HG03175 (cell line): ENCODE results near the gene STAMBPL1.
"Not testable (repeated sequence)": the region's sequence is repeated elsewhere in the genome, so short reads cannot be mapped to it uniquely, and the experiment has no call there.

Experiments used
- ATAC-seq: cut with Tn5 transposase; IDR thresholded peaks from one replicate; pipeline ENCODE4 v1.9.1; 2021; ENCODE audit warnings: mild to moderate bottlenecking, moderate library complexity; ENCODE audit not compliant: unreplicated experiment

STAMBPL1 gene

DNA sequence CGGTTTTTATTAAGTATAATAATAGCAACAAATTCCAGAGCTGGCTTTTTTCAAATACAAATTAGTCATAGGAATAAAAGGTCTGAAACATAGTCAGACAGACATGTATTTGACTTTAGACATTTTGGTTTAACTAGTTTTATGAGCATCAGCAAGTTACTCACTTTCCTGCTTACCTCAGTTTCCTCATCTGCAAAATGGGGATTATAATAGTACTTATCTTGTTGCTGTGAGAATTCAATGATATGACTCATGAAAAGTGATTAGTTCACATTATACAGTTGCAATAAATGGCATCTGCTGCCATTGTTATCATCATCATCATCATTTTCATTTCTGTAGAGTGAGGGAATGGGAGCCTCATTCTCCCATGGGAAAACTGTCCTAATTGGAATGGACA is 39.0 kb downstream of the STAMBPL1 start:
- no peak for ATAC-seq

DNA sequence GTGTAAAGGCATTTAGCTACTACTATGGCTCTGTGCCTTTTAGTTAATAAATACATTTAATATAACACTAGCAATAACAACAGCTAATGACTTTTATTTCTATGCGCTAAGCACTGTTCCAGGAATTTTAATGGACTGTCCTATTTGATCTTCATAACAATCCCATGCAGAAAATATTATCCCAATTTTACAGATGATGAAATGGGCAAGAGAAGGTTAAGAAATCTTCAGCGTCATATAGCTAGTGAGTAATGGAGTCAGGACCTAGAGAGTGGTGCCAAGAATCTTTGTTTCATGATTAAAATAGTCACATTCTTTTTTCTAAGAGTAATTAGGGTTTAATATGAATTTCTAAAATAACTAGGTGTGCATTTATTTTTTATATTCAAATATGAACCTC is 40.2 kb downstream of the STAMBPL1 start:
- ATAC-seq: no peak

DNA sequence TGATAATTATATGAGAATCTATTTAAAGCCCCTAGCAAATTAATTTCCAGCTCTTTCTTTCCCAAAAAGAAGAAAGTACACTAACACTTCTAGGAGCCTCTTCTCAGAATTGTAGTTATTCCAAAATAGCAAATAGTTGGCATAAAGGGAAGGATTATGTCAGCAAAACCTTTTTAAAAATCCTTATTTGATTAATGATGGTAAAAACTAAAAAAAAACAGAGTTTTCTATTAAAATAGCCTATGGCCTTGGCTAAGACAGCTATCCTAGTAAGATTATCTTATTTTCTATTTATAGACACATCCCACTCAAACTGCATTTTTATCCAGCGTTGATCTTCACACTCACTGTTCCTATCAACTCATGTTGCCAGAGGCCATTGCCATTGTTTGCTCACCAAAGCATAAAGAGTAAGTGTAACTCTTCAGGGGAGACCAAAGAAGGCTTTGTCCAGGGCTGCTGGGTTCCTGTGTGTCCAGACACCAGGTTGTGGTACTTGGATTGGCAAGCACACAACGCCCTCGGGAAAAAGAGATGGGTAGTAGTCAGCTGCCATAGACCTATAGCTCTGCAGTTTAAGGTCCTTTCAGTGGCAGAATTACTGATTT is 41.0 kb downstream of the STAMBPL1 start:
- no peak for ATAC-seq

DNA sequence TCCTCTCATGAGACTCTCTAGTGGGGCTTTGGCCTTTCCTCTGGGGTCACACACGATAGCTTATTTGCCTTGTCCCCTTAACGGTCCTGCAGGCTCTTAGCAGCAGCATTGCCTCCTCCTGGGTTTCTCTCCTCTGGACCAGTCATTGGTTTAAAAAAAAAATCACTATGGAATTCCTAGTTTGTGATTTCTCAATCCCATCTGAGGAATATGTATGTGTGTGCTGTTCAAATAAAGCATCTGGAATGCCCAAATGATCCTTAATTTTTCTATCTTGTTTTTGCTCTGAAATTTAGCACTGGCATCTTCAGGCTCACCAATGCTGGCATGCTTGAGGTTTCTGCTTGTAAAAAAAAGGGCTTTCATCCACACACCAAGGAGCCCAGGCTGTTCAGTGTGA is 42.0 kb downstream of the STAMBPL1 start:
- no peak for ATAC-seq

DNA sequence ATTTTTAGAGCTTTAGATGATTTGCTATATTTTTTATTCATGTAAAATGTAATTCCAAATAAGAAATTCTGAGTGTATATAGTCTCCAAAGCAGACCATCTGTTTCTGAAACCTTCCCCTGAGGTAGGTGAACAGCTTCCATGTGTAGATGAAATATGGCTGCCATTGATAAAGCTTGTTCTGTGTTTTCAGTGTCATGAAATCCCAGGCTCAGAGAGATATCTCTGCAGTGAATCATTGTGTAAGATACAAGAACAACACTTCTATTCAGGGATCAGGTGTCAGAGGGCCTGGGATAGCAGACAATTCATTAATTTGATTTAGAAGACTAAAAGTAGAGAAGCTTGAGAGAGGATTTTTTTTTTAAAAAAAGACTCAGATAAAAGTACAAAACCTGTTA is 43.5 kb downstream of the STAMBPL1 start:
- no peak for ATAC-seq

DNA sequence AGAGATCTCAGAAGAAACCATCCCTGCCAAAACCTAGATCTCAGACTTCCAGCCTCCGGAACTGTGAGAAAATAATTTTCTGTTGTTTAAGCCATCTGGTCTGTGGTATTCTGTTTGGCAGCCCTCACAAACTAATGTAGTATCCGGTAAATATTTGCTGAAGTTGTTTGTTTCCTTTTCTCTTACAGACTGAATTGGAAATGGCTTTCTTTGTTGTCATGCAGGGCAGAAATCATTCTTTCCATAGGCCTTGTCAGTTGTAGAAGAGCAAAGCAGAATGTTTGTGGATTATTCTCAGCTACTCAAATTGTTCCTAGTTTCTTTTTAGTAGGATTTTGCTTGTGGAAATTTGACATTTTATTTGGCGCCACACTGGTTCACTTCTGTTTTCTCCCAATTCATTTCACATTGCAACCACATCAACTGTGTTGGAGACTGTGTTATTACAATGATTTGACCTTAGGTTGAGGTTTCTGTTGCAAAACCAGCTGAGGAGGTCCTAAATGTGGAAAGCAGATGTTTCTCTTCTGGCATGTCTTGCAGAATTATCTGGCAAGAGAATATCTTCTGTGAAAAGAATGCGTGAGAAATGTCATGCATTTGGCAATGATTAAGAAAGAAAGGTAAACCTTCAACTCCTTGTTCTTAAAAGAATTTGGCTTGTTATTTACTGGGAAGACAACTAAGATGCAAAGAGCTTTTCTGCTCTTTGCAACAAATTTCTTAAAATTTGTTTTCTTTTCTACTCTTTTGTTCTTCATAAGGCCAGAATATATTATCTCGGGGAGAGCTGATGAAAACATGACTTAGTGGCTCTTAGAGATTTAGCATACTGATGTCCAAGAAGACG is 46.7 kb downstream of the STAMBPL1 start:
- ATAC-seq: no peak

DNA sequence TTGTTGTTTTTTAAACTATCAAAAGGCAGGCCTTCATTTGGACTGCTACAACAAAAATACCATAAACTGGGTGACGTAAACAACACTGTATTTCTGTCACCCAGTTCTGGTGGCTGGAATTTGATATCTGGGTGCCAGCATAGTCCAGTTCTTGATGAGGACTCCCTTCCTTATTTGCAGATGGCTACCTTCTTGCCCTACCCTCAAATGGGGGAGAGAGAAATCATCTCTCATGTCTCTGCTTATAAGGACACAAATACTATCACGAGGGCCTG is 47.3 kb downstream of the STAMBPL1 start:
- ATAC-seq: no peak

DNA sequence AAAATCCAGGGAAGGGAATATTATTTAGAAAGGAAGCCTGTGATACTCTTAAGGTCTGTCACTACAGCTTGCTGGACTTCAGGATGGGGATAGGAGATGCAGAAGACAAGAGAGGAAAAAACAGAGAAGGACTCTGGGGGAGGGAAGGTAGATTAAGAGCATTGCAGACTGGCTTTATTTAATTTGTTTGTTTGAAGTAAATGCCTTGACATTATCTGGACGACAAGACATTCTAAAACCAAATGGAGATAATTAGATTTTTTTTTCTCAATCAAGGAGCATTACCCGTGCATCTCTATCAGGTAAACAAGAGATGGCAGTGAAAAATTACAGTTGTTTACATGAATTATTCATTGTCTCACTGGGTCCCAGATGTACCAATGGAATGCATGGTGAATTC is 48.2 kb downstream of the STAMBPL1 start:
- no peak for ATAC-seq

DNA sequence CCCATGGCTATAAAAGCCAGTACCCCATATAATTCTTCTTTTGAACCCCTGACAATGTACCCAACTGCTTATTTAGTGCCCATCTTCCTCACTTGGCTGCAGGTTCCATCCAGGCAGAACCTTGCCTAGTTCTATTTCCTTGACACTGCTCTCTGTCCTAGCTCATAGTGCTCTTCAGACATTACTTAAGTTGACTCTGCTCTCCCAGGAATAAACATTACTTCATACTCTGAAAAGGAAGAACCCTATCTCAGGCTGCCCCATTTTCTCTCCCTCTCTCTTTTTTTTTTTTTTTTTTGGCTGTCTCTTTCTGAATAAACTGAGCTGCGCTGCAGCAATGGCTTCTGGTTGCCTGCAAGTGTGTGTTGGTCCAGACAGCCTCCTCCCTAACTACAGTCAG is 51.5 kb downstream of the STAMBPL1 start:
- no peak for ATAC-seq

DNA sequence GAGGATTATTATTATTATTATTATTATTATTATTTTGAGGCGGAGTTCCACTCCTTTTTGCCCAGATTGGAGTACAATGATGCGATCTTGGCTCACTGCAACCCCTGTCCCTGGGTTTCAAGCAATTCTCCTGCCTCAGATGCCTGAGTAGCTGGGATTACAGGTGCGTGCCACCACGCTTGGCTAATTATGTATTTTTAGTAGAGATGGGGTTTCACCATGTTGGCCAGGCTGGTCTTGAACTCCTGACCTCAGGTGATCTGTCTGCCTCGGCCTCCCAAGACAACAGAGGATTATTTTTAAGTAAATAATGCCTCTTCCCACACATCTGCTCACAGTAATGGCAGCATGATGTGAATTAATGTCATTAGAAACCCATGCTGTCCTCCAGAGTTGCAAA is 52.0 kb downstream of the STAMBPL1 start:
- ATAC-seq: not testable (repeated sequence)

DNA sequence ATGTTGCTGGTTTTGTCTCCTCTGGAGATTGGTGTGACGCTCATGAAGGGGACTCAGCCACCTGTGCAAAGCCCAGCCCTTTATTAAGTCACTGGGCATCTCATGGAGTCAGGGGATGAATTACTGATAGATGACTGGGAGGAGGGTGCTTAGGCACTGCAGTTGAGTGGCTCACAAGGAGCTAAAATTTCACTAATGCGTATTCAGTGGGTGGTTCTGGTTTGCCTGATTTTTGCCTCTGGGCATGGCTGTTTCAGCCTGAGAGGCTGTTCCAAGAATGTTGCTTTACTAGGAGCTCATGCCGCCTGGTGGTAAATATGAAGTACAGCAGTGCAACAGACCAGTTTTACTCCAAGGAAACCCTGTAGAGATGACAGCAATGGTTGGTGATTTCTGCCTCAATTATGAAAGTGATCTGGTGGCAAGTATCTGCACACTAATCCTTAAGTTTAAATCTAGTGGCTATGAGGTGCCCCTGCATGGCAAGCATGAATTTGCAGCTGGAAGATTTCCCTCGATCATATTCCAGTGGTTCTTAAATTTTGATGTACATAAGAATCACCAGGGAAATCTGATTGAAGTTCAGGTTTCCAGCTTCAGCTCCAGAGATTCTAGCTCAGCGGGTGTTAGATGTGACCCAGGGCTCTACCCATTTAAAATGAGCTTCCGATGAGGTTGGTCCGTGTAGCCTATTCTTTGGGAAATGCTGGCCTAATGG is 52.7 kb downstream of the STAMBPL1 start:
- peak; percentile 61 for ATAC-seq

DNA sequence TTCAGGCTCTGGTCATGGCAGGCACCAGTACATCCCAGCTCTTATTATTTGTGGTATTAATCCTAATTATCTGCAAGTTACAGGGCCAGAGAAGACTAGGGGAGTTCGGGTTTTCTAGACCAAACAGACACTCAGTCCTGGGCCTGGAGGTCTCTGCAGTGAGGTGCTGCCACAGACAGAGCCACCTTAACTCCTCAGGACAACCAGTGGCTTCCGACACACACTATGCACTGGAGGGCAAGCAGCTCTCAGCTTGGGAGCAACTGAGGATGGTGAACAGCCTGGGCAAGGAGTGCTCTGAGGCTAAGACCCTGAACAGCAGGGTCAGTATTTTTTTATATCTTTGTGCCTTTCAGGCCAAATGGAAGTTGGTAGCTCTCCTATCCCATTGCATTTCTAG is 53.5 kb downstream of the STAMBPL1 start:
- no peak for ATAC-seq

DNA sequence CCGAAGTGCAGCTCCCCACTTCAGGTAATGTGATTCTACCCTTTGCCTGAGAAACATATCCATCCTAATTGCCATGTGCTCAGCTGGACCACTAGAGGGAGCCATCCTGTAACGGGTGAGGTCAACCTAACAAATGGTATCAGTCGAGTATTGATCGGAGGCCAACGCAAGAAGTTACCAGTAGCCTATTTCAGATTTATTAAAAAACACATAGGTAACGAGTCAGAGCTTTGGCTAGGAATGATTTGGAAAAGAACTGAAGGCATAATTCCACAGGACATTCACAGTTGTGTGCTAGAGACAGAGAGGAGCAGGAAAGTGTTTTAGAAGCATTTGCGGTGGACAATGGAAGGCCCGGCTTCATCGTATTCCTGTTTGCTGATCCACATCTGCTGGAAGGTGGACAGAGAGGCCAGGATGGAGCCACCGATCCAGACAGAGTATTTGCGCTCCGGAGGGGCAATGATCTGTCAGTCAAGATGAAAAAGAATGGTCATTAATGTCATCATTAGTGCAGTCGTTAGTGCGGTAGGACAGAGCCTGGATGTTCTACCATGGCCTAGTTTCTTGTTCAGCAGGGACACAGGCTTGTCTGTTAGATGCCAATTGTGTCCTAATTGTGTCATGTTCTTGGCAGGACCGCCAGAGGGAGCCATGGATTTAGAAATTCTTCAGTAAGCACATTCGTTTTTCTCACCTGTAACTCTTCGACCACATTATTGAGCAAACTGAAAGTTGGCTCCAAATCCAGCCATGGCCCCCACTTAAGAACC is 55.0 kb downstream of the STAMBPL1 start:
- ATAC-seq: peak; percentile 52

DNA sequence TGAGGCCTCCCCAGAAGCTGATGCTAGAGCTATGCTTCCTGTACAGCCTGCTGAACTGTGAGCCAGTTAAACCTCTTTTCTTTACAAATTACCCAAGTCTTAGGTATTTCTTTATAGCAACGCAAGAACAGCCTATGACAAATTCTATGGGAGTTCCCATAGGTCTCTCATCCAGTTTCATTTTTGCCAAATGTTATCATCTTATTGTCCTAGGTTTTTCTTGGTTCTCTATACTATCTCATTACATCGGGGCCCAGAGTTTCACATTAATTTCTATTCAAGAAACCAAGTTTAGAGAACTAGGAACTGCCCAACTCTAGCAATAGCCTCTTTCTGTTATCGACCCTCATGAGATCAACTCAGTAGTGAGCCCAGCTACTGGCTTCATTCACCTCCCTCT is 56.6 kb downstream of the STAMBPL1 start:
- no peak for ATAC-seq

DNA sequence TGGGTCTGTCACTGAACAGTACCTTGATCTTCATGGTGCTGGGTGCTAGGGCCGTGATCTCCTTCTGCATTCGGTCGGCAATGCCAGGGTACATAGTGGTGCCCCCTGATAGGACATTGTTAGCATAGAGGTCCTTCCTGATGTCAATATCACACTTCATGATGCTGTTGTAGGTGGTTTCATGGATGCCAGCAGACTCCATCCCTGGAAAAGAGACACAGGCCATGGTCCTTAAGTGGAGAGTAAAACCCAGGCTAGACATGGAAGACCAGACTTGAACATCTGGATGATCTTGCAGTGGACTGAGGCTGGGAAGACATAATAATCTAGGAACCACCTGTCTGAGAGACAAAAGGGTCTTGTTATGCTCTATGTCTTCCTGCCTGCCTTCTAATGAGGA is 58.0 kb downstream of the STAMBPL1 start:
- ATAC-seq: no peak

DNA sequence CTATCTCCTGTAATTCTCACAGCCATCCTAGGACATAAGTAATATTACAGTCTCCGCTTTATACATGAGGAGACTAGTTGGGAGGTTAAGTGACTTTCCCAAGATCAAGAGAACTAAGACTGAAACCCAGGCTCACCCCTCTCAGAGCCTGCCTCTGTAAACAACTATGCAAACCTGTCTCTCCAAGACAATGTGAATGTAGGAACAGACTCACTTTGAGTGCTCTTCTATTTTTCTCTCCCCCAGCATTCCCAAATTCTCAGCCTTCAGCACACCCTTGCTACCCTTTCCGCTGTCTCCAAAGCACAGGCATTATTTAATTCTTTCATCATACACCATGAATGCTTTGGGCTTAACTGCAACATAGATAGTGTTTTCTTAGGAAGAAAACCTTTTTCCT is 58.9 kb downstream of the STAMBPL1 start:
- ATAC-seq: no peak

DNA sequence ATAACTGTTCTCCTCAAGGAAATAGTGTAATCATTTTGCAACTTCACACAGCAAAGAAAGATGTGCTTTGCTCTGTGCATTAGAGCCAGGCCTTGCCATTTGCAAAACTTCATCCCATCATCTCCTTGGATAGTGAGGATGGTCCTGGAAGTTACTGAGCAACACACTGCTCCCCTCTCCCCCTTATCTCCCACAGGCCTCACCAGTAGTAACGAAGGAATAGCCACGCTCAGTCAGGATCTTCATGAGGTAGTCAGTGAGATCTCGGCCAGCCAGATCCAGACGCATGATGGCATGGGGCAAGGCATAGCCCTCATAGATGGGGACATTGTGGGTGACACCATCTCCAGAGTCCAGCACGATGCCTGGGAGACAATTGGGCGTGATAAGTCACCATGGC is 61.0 kb downstream of the STAMBPL1 start:
- ATAC-seq: no peak

DNA sequence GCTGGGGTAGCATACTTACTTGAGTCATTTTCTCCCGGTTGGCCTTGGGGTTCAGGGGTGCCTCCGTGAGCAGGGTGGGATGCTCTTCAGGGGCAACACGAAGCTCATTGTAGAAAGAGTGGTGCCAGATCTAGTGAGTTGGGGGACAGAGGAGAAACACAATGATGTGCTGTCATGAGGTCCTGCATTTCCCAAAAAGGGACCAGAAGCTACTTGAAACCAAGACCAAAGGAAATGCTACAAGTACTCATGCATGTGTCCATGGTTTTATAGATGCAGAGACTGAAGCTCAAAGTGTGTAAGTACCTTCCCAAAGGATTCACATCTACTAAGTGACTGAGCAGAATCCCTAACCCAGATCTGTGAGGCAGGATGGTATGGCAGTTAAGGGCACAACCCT is 63.7 kb downstream of the STAMBPL1 start:
- no peak for ATAC-seq

DNA sequence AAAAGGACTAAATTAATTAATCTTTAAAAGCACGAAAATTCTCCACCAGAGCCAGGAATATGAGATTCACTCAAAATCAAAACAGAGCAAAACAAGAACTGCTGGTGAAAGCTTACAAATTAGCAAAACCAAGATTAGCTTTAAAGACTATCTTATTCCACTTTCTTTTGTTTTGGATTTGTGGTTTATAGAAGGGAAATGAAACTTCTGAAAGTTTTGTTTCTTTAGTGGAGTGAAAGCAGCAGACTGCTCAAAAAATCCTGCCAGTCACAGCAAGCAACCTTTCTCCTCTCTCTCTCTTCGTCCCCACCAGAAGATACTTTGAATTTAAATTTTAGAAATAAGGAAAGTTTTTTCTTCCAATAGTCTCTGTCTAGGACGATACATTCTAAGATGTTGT is 64.8 kb downstream of the STAMBPL1 start:
- peak; percentile 47 for ATAC-seq

DNA sequence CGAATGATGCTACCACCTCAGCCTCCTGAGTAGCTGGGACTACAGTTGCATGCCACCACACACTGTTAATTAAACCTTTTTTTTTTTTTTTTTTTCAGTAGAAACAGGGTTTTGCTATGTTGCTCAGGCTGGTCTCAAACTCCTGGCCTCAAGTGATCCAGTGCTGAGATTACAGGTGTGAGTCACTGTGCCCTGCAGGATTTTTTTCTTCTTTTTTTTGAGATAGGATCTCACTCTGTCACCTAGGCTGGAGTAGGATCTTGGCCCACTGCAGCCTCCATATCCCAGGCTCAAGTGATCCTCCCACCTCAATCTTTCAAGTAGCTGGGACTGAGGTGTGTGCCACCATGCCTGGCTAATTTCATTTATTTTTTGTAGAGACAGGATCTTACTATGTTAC is 66.2 kb downstream of the STAMBPL1 start:
- no peak for ATAC-seq

DNA sequence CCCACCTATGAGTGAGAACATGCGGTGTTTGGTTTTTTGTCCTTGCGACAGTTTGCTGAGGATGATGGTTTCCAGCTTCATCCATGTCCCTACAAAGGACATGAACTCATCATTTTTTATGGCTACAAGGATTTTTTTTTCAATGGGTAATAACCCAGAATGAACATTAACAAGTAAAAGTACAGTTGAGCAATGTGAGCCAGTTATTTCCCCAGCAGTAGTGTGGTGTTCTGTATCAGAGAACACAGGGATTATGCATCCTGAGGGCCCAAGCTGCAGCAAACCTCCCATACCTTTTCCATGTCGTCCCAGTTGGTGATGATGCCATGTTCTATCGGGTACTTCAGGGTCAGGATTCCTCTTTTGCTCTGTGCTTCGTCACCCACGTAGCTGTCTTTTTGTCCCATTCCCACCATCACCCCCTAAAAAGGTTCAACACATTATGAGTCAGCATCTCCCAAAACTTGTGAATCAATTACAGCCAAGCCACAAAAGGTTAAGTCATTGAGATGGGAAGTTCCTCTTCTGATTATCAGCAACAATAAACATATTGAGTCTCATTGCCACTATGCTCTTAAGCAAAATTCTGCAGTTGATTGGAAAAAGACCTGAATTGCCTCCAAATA is 67.0 kb downstream of the STAMBPL1 start:
- no peak for ATAC-seq
